Muscle layer of colon (tissue), 2 donors: ENCODE data around the gene GMPR2.

Experiments
- H3K27ac ChIP-seq: one replicate; pipeline ENCODE4 v1.7.0; 2013; ENCODE audit warnings: low read depth, mild to moderate bottlenecking, low read length, moderate library complexity
- H3K27me3 ChIP-seq, 2 donors: one replicate each; pipeline ENCODE4 v1.7.0; 2013; ENCODE audit warnings: low read length in 2 of 2, mild to moderate bottlenecking in 2 of 2; ENCODE audit not compliant: insufficient read depth in 2 of 2, control insufficient read depth in 1 of 2
- H3K36me3 ChIP-seq: one replicate; pipeline ENCODE4 v1.7.0; 2013; ENCODE audit warnings: mild to moderate bottlenecking, low read length; ENCODE audit not compliant: insufficient read depth
- H3K4me1 ChIP-seq: one replicate; pipeline ENCODE4 v1.7.0; 2013; ENCODE audit warnings: mild to moderate bottlenecking, low read length; ENCODE audit not compliant: insufficient read depth
- H3K4me3 ChIP-seq, 2 donors: one replicate each; pipeline ENCODE4 v1.7.0; 2013; ENCODE audit warnings: low read length in 2 of 2, low read depth in 1 of 2, mild to moderate bottlenecking in 1 of 2, moderate library complexity in 1 of 2
- H3K9ac ChIP-seq: one replicate; pipeline ENCODE4 v1.7.0; 2013; ENCODE audit warnings: low read length
- H3K9me3 ChIP-seq: one replicate; pipeline ENCODE4 v1.7.0; 2013; ENCODE audit warnings: mild to moderate bottlenecking, low read length
- donor health status: abdominal sarcoma.
- donor health status: Adenocarcinoma of cecum.

Gene GMPR2

DNA sequence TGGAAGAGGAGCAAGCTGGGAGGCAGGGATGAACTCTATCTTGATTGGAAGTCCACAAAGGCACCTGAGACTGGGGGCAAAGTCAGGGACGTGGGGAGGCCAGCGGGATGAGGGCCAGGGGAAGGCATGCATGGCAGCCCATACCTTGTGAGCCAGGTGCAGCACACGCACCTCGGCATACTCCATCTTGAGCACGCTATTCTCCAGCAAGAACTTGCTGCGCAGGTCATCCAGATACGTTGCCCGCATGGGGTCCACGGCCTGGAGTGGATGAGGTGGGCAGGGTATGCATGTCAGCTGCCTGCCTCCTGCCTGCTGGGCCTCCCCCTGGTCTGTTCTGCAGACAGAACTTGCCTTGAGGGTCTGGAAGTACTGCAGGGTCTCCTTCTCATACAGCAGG lies 34.8 kb downstream of the GMPR2 start:
- Histone ChIP-seq H3K4me3 (no peak overlapping the region), H3K9ac (no peak overlapping the region), H3K27ac (no peak overlapping the region), H3K9me3 (no peaks in the 10 kb centered on the region), H3K4me1 (peaks cover 9% of the 10 kb centered on the region), H3K27me3 (no peaks in the 10 kb centered on the region), H3K36me3 (peaks cover 3% of the 10 kb centered on the region)

DNA sequence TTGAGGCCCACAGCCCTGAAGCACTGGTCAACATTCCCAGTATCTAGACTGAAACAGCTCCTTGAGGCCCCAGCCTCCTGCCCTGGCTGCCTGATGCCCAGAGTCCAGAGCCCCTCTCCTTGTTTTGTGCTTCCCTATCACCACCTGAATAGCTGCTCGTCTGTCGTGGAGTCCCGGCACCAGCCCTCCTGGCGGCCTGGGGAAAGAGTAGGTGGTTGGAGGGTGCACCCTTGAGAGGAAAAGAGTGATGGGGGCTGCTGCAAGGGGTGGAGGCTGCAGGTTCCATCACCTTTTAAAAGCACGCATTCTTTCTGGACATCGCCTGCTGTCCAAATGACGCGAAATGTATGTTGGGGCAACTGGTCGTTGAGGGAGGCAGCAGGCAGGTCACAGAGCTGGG lies 35.5 kb downstream of the GMPR2 start:
- Histone ChIP-seq H3K4me1 (peaks cover 9% of the 10 kb centered on the region), H3K27ac (no peak overlapping the region), H3K9me3 (no peaks in the 10 kb centered on the region), H3K4me3 (no peak overlapping the region), H3K9ac (no peak overlapping the region), H3K36me3 (peaks cover 3% of the 10 kb centered on the region), H3K27me3 (no peaks in the 10 kb centered on the region)

DNA sequence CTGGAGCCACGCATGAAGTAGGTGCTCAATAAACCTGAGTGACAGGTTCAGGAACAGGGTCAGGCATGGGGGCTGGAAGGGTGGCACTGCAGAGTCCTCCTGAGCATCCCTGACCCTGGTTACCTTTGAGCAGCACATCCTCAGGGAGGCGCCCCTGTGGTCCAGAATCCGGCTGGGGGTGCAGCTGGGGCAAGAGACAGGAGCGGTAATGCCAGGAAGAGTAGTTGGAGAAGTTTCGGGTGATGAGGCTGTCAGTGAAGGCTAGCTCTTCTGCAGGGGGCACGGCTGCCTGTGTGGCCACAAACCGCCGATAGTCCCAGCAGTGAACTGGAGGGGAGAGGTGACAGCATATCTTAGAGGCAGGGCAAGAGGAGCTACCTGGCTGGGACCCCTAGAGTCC lies 36.6 kb downstream of the GMPR2 start:
- Histone ChIP-seq H3K27ac (no peak overlapping the region), H3K36me3 (peaks cover 3% of the 10 kb centered on the region), H3K9ac (no peak overlapping the region), H3K4me3 (no peak overlapping the region), H3K27me3 (no peaks in the 10 kb centered on the region), H3K9me3 (no peaks in the 10 kb centered on the region), H3K4me1 (peaks cover 9% of the 10 kb centered on the region)

DNA sequence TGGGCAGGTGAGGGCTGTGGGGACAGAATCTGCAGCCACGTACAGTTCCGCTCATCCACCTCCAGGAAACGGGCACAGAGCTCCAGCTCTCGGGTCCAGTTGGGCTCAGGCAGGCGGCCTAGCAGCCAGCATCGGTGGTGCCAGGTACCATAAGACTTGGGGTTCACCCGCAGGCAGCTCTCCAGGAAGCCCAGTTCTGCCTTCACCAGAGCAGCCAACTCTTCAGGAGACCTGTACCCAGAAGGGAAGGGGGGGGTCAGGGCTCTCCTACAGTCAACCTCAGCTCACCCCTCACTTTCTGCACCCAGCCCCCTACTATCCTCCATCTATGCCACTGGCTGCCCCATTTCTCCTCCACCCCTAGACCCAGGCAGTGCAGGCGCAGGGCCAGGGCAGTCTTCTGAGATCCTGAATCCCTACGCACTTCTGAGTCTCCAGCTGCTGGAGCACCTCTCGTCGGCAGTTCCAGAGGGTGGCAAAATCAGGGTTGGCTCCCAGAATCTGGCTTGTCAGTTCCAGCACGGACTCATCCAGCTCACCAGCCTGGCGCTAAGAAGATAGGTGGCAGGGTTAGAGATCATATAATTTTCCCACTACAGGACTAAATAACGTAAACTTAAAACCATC lies 37.3 kb downstream of the GMPR2 start:
- no peaks in the 10 kb centered on the region for H3K27me3 ChIP-seq
- peaks cover 9% of the 10 kb centered on the region for H3K4me1 ChIP-seq
- no peak overlapping the region for H3K27ac ChIP-seq
- H3K4me3 ChIP-seq = no peak overlapping the region
- peaks cover 3% of the 10 kb centered on the region for H3K36me3 ChIP-seq
- no peaks in the 10 kb centered on the region for H3K9me3 ChIP-seq
- H3K9ac ChIP-seq = no peak overlapping the region

DNA sequence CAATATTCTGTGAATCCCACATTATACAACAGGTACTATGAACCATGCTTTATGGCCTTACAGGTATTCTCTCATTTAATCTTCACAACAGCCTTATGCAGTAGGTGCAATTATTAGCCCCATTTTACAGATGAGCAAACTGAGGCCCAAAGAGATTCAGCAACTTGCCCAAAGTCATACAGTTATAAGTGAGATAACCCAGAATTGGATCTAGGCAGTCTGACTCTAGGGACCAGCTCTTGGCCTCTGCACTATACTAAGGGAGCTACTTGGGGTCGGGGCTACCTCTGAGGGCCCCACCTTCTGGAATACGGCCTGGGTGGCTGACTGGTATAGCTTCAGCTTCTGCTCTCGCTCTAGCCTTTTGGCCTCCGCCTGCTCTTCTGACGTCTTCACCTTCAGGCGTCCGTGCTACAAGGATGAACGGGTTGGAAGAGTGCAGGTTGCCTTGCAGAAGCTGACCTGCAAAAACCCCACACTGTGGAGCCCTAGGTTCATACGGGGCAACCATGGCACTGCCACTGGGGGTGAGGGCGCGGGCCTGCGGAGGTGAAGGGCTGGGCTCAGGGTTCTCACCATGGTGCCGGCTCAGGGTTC lies 37.9 kb downstream of the GMPR2 start:
- peak overlapping the region; percentile 88 for H3K4me3 ChIP-seq
- H3K27me3 ChIP-seq = no peaks in the 10 kb centered on the region
- H3K4me1 ChIP-seq = peaks cover 9% of the 10 kb centered on the region
- H3K27ac ChIP-seq = peak overlapping the region; percentile 99
- peaks cover 3% of the 10 kb centered on the region for H3K36me3 ChIP-seq
- no peaks in the 10 kb centered on the region for H3K9me3 ChIP-seq
- peak overlapping the region; percentile 90 for H3K9ac ChIP-seq

DNA sequence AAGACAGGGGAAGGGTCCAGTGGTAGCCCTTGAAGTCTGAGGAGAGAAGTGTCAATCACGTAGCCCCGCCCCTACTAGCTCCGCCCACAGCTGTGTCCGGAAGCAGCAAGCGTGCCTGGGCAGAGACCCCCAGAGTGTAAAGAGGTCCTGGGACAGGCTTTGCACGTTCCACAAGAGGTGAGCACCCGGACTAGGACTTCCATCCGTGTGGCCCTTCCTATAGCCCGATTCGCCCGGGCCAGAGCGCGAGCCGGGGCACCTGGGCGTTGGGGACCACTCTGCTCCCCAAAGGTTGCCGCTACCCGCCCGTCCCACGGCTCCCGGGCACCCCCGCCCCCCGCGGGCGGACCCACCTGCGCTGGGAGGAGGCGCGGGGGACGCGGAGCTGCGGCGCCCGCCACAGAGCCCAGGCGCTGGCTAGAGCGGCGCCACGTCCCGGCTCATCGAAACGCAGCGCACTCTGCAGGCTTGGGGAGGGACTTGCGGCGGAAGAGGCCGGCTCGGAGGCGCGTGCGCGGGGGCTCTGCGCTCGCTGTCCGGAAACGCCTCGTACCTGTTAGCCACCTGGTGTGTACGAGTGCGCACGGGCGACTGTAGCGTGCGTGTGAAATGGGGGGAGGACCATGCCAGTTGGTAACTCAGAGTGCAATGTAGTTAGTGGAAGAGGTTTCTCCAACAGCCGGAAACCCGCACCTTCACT lies 38.6 kb downstream of the GMPR2 start, which contains the start of gene RABGGTA:
Gene RABGGTA (minus strand): TSS at position 464 of the 700 bp plus-strand sequence. CDS start 482 bp downstream, outside the sequence.
- Histone ChIP-seq H3K4me1 (peaks cover 9% of the 10 kb centered on the region), H3K27ac (peak within 1 kb of the TSS; percentile 99), H3K9ac (peak within 1 kb of the TSS; percentile 90), H3K36me3 (peaks cover 3% of the 10 kb centered on the region), H3K4me3 (peak within 1 kb of the TSS; percentile 88), H3K9me3 (no peaks in the 10 kb centered on the region), H3K27me3 (no peaks in the 10 kb centered on the region)

DNA sequence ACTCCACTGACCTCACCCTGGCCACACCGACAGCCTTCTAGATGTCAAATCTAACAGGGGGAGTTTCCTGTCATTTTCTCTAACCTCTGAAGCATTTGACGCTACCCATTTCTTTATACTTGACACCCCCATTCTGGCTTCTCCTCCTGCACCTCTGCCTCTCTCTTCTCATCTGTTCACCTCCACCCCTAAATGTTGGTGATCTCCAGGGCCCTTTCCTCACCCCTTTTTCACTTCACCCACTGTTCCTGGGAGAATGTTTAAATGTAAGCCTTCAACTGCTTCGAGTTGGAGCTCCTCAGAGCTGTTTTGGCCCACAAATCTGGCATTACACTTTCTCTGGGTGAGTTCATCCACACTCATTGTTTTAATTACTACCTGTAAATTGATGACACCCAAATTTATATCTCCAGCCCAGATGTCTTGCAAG lies 39.1 kb downstream of the GMPR2 start:
- Histone ChIP-seq H3K9me3 (no peaks in the 10 kb centered on the region), H3K27ac (peak overlapping the region; percentile 99), H3K4me1 (peaks cover 9% of the 10 kb centered on the region), H3K4me3 (peak overlapping the region; percentile 88), H3K9ac (peak overlapping the region; percentile 90), H3K36me3 (peaks cover 3% of the 10 kb centered on the region), H3K27me3 (no peaks in the 10 kb centered on the region)

DNA sequence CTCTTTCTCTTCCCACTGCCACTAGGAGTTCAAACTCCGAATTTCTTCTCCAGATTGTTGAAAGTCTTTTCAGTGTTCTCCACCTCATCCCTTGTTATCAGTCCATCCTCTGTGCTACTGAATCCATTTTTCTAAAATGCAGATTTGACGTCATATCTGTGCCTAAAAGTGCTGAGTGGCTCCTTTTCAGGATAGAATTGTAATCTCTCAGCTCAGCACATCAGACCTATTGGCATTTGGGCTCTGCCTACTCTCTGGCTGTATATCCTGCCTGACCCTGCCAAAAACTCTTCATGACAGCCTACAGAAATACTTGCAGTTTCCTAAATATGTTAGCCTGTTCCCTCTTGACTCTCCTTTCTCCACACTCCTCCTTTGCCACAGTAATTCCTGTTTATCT lies 39.7 kb downstream of the GMPR2 start:
- Histone ChIP-seq H3K27ac (no peak overlapping the region), H3K36me3 (peaks cover 3% of the 10 kb centered on the region), H3K4me1 (peaks cover 9% of the 10 kb centered on the region), H3K27me3 (no peaks in the 10 kb centered on the region), H3K9me3 (no peaks in the 10 kb centered on the region), H3K4me3 (no peak overlapping the region), H3K9ac (no peak overlapping the region)

DNA sequence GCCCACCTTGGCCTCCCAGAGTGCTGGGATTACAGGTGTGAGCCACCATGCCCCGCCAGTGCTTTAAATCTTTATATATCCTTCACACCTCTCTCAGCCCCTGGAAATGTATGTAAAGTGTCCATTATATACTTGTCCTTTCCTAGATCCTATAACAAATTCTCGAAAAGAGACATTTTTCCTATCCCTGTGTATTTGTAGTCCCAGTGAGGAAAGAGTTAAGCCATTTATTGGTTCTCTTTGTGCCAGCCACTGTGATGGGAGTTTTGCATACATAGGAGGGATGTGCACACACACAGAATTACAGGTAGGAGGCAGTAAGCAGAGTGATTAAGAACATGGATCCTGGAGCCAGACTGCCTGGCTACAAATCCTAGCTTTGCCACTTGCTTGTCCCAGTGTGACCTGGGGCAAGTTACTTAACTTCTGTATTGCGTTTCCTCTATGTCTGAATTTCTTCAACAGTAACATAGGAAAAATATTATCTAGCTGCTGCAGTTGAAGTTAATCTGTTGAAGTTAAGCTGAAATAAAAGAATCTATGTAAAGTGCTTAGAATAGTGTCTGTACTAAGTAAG lies 40.8 kb downstream of the GMPR2 start:
- H3K9me3 ChIP-seq = no peaks in the 10 kb centered on the region
- H3K27ac ChIP-seq = no peak overlapping the region
- H3K4me3 ChIP-seq = no peak overlapping the region
- H3K36me3 ChIP-seq = peaks cover 3% of the 10 kb centered on the region
- peaks cover 9% of the 10 kb centered on the region for H3K4me1 ChIP-seq
- no peak overlapping the region for H3K9ac ChIP-seq
- no peaks in the 10 kb centered on the region for H3K27me3 ChIP-seq

DNA sequence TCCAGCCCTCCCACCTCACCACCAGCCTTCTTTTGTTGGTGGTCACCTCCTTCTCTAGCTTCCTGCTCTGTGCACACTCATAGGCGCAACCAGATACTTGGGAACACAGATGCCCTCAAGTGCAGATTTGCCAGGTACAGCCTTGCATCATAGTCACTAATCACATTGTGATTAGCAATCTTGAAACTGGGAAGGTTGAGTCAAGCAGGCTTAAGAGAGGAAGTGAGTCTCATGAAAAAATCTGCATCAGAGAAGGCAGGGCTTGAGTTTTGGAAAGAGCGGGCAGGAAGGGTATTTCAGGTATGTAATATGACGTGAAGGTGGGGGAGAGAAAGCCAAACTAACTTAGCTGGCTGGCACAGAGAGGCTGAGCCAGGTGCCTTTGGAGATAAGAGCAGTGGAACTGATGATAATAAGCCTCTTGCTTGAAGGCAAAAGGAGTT lies 41.4 kb downstream of the GMPR2 start:
- H3K27ac ChIP-seq = no peak overlapping the region
- no peaks in the 10 kb centered on the region for H3K27me3 ChIP-seq
- no peaks in the 10 kb centered on the region for H3K9me3 ChIP-seq
- H3K36me3 ChIP-seq = peaks cover 3% of the 10 kb centered on the region
- H3K9ac ChIP-seq = no peak overlapping the region
- peaks cover 9% of the 10 kb centered on the region for H3K4me1 ChIP-seq
- H3K4me3 ChIP-seq = no peak overlapping the region

DNA sequence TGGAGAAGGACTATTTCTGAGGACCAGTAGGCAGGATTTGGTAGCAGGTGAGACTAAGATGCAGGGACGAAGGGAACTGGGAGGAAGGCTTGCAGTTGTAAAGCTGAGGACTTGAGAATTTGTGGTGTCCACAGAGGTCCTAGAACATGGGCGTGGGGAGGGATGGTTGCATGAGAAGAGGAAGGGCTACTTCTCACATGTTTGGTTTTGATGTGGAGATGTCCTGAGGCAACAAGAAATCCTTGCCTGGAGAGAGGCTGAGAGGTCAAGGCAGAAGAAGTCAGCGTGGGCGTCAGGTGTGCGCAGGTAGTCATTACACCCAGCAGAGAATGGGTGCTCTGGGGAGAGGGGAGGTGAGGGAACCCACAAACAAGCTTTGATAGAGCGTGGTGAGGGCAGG lies 44.3 kb downstream of the GMPR2 start:
- H3K4me3 ChIP-seq = no peak overlapping the region
- H3K9me3 ChIP-seq = no peaks in the 10 kb centered on the region
- no peaks in the 10 kb centered on the region for H3K36me3 ChIP-seq
- H3K27me3 ChIP-seq = no peaks in the 10 kb centered on the region
- H3K4me1 ChIP-seq = peaks cover under 1% of the 10 kb centered on the region
- no peak overlapping the region for H3K27ac ChIP-seq
- H3K9ac ChIP-seq = no peak overlapping the region
